KMS-11 (cell line): ENCODE data around the gene TDG.

Experiments
- H2AFZ ChIP-seq: fragments of 200-600 bp; sonication (generic); 2 replicates; pipeline ENCODE4 v1.6.1; 2016; ENCODE audit warnings: antibody characterized with exemption, mixed run types, low read depth
- H3K27ac ChIP-seq: fragments of 200-600 bp; sonication (generic); 2 replicates; pipeline ENCODE4 v1.6.1; 2016; ENCODE audit warnings: mild to moderate bottlenecking, mixed run types
- H3K27me3 ChIP-seq: fragments of 200-600 bp; sonication (generic); 2 replicates; pipeline ENCODE4 v1.6.1; 2017; ENCODE audit warnings: mild to moderate bottlenecking, low read depth, mixed run types, moderate library complexity; ENCODE audit not compliant: insufficient read depth
- H3K36me3 ChIP-seq: fragments of 200-600 bp; sonication (generic); 2 replicates; pipeline ENCODE4 v1.6.1; 2017; ENCODE audit warnings: mild to moderate bottlenecking, mixed run types; ENCODE audit not compliant: insufficient read depth
- H3K4me1 ChIP-seq: fragments of 200-600 bp; sonication (generic); 2 replicates; pipeline ENCODE4 v1.6.1; 2016; ENCODE audit warnings: mild to moderate bottlenecking, low read depth, mixed run types; ENCODE audit not compliant: poor library complexity, severe bottlenecking
- H3K4me2 ChIP-seq: fragments of 200-600 bp; sonication (generic); 2 replicates; pipeline ENCODE4 v1.7.0; 2016; ENCODE audit warnings: mild to moderate bottlenecking, mixed run types
- H3K4me3 ChIP-seq: fragments of 200-600 bp; sonication (generic); IDR thresholded peaks from 2 replicates; pipeline ENCODE4 v1.6.1; 2017; ENCODE audit warnings: low read depth, low read length, mixed read lengths; ENCODE audit not compliant: insufficient read depth
- H3K79me2 ChIP-seq: fragments of 200-600 bp; sonication (generic); 2 replicates; pipeline ENCODE4 v1.6.1; 2016; ENCODE audit warnings: low read depth, mixed run types; ENCODE audit not compliant: insufficient read depth
- H3K9ac ChIP-seq: fragments of 200-600 bp; sonication (generic); 2 replicates; pipeline ENCODE4 v1.6.1; 2016; ENCODE audit warnings: mild to moderate bottlenecking, mixed run types
- H4K20me1 ChIP-seq: fragments of 200-600 bp; sonication (generic); 2 replicates; pipeline ENCODE4 v1.6.1; 2016; ENCODE audit warnings: mild to moderate bottlenecking, mixed run types; ENCODE audit not compliant: insufficient read depth
- TF ChIP-seq, protein P1 (sequence below): fragments of 200-600 bp; sonication (generic); conservative IDR thresholded peaks from 2 replicates; pipeline ENCODE4 v1.6.1; 2017; ENCODE audit warnings: low read depth, mild to moderate bottlenecking, antibody characterized with exemption, low read length, moderate library complexity, mixed read lengths

Gene TDG

DNA sequence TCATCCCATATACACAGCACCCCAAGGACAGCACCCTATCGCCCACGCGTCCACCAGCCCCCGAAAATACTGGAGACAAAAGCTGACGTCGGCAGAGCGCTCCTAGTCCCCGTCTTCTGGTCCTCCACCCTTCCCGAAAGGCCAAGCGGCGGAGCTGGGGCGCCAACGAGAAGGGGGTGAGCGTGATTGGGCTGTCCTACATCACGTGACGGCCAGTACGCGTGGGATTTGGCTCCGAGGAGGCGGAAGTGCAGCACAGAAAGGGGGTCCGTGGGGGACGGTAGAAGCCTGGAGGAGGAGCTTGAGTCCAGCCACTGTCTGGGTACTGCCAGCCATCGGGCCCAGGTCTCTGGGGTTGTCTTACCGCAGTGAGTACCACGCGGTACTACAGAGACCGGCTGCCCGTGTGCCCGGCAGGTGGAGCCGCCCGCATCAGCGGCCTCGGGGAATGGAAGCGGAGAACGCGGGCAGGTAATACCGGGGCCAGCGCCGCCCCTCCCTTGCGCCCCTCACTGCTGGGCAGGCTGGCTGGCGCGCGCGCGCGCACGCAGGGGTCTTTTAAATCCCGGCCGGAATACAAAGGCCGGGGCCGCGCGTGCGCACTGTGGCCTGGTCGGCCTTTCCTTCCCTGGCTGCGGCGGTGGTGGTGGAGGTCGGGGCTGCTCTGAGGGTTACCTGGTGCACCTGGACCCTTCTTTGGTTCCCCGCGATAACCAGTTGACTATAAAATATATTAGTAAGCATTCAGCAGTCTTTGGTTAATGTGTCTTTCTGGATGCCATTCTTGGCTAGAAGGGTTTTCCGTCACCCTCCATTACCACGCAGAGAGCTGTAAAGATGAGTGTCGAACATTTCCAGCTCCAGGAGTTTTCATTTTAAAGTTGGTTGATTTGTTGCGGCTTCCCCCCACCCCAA, at the start of gene TDG:
Gene TDG, plus strand, starts transcription at position 283 of the 915 bp plus-strand sequence. Its CDS starts 166 bp downstream, at position 449.
- Histone ChIP-seq H3K27ac (peak within 1 kb of the TSS; percentile 82), H2AFZ (peak within 1 kb of the TSS; percentile 84), H3K36me3 (no peaks in the 10 kb centered on the region), H3K9ac (peak within 1 kb of the TSS; percentile 89), H3K4me3 (no peak within 1 kb of the TSS), H3K27me3 (no peaks in the 10 kb centered on the region), H4K20me1 (no peaks in the 10 kb centered on the region; the same call in 1 of the 2 replicates), H3K79me2 (peaks cover 64% of the 10 kb centered on the region), H3K4me2 (peak within 1 kb of the TSS; percentile 98), H3K4me1 (peaks cover 24% of the 10 kb centered on the region)
- TF ChIP-seq, protein P1, sequence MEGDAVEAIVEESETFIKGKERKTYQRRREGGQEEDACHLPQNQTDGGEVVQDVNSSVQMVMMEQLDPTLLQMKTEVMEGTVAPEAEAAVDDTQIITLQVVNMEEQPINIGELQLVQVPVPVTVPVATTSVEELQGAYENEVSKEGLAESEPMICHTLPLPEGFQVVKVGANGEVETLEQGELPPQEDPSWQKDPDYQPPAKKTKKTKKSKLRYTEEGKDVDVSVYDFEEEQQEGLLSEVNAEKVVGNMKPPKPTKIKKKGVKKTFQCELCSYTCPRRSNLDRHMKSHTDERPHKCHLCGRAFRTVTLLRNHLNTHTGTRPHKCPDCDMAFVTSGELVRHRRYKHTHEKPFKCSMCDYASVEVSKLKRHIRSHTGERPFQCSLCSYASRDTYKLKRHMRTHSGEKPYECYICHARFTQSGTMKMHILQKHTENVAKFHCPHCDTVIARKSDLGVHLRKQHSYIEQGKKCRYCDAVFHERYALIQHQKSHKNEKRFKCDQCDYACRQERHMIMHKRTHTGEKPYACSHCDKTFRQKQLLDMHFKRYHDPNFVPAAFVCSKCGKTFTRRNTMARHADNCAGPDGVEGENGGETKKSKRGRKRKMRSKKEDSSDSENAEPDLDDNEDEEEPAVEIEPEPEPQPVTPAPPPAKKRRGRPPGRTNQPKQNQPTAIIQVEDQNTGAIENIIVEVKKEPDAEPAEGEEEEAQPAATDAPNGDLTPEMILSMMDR, result no peak

DNA sequence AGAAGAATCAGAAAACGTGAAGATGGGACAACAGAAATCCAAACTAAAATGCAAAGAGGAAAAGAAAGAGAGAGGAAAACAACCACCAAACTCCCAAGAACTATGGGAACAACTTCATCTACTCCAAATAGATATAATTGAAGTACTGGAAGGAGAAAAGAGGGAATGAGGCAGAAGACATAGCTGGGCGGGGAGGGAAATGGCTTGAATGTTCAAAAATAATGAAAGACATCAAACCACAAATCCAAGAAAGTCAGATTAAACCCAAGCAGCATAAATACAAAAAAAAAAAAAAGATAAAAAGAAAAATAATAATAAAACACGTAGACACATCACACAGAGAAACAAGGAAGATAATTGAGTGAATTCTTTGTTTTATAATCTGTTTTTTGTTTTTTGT, 47.8 kb upstream of the TDG start:
- Histone ChIP-seq H3K27ac (no peak overlapping the region), H3K79me2 (no peaks in the 10 kb centered on the region), H2AFZ (no peak overlapping the region), H3K4me3 (no peak overlapping the region), H3K27me3 (no peaks in the 10 kb centered on the region), H3K36me3 (no peaks in the 10 kb centered on the region), H3K4me1 (no peaks in the 10 kb centered on the region), H3K4me2 (no peak overlapping the region), H3K9ac (no peak overlapping the region), H4K20me1 (no peaks in the 10 kb centered on the region)
- TF ChIP-seq, protein P1, result no peak

DNA sequence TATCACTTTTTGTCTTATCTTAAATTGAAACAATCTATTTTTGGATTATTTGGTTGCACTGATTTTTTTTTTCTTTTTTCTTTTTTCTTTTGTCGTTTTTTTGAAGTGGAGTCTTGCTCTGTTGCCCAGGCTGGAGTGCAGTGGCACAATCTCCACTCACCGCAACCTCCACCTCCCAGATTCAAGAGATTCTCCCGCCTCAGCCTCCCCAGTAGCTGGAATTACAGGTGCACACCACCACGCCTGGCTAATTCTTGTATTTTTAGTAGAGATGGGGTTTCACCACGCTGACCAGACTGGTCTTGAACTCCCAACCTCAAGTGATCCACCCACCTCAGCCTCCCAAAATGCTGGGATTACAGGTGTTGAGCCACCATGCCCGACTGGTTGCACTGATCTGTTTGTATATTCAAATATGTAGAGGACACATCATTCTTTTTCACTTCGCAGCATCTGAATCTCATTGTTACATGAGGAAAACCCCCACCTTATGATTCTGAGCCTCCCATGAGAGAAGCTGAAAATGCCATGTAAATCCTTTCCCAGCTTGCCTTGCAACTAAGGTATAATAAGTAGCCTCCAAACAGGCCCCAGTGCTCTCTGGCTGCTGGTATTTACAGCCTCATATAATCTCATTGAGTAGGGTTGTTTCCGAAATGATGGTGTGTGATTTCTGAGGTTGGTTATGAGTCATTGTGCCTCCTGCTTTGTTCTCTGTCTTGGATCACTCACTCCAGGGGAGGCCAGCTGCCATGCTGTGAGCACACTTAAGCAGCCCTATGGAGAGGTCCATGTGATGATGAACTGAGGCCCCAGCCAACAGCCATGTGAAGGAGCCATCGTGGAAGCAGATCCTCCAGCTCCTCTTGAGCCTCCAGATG, 40.7 kb upstream of the TDG start:
- H3K4me3 ChIP-seq, result no peak overlapping the region
- TF ChIP-seq, protein P1, result no peak
- H3K27me3 ChIP-seq, result no peaks in the 10 kb centered on the region
- H3K9ac ChIP-seq, result peak overlapping the region; percentile 52
- peak overlapping the region; percentile 72 for H2AFZ ChIP-seq
- peaks cover 56% of the 10 kb centered on the region for H3K4me1 ChIP-seq
- peak overlapping the region; percentile 96 for H3K27ac ChIP-seq
- H3K4me2 ChIP-seq, result peak overlapping the region; percentile 99
- H3K36me3 ChIP-seq, result no peaks in the 10 kb centered on the region
- H3K79me2 ChIP-seq, result no peaks in the 10 kb centered on the region
- no peaks in the 10 kb centered on the region for H4K20me1 ChIP-seq

DNA sequence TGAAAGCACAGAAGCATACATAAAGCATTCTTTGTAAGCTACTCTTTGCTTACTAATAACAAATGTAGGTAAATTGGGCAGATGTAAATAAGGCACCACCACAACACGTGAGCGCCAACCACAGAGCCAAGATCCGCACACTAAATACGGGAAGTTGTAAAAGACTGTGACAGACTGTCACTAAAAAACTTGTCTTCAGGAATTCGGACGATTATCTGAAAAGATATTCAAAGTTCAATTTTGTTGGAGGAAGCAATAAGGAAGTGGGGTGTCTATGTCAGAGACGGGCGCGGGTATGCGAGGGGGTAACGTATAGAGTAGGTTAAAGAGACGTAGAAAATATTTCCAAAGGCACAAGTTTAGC, 37.0 kb upstream of the TDG start:
- TF ChIP-seq, protein P1, result no peak
- H3K4me2 ChIP-seq, result peak overlapping the region; percentile 99
- peaks cover 34% of the 10 kb centered on the region for H3K79me2 ChIP-seq
- H2AFZ ChIP-seq, result no peak overlapping the region
- peaks cover 66% of the 10 kb centered on the region for H3K4me1 ChIP-seq
- H3K9ac ChIP-seq, result peak overlapping the region; percentile 98
- no peak overlapping the region for H3K4me3 ChIP-seq
- H3K27me3 ChIP-seq, result no peaks in the 10 kb centered on the region
- H3K36me3 ChIP-seq, result peaks cover 21% of the 10 kb centered on the region; the same call in 1 of the 2 replicates
- H4K20me1 ChIP-seq, result peaks cover 18% of the 10 kb centered on the region
- peak overlapping the region; percentile 96 for H3K27ac ChIP-seq
